WERI-Rb-1 (cell line): ENCODE results near the gene MED6.

Experiments used
- DNase-seq: peaks from one replicate; pipeline ENCODE4 v3.0.0-alpha.2; 2020
- H3K27ac ChIP-seq: fragments of 250-450 bp; sonication (Bioruptor Pico); 2 replicates; pipeline ENCODE4 v1.5.1; 2020; ENCODE audit warnings: mild to moderate bottlenecking, moderate library complexity
- H3K27me3 ChIP-seq: fragments of 250-450 bp; sonication (Bioruptor Pico); 2 replicates; pipeline ENCODE4 v1.5.1; 2021; ENCODE audit warnings: mild to moderate bottlenecking, low read depth, moderate library complexity; ENCODE audit not compliant: insufficient read depth, severe bottlenecking
- H3K36me3 ChIP-seq: fragments of 250-450 bp; sonication (Bioruptor Pico); 2 replicates; pipeline ENCODE4 v1.5.1; 2020; ENCODE audit warnings: mild to moderate bottlenecking, moderate library complexity
- H3K4me3 ChIP-seq: 2 replicates; pipeline ENCODE4 v1.5.1; 2011; ENCODE audit warnings: low read depth, mild to moderate bottlenecking, control low read depth, low read length
- H3K9me3 ChIP-seq: fragments of 250-450 bp; sonication (Bioruptor Pico); 2 replicates; pipeline ENCODE4 v1.5.1; 2021; ENCODE audit warnings: mild to moderate bottlenecking, moderate library complexity; ENCODE audit not compliant: severe bottlenecking
- TF ChIP-seq, protein P1 (sequence below): IDR thresholded peaks from 2 replicates; pipeline ENCODE4 v1.5.1; 2011; ENCODE audit warnings: low read depth, mild to moderate bottlenecking, control low read depth, inconsistent platforms, low read length

Gene MED6

DNA sequence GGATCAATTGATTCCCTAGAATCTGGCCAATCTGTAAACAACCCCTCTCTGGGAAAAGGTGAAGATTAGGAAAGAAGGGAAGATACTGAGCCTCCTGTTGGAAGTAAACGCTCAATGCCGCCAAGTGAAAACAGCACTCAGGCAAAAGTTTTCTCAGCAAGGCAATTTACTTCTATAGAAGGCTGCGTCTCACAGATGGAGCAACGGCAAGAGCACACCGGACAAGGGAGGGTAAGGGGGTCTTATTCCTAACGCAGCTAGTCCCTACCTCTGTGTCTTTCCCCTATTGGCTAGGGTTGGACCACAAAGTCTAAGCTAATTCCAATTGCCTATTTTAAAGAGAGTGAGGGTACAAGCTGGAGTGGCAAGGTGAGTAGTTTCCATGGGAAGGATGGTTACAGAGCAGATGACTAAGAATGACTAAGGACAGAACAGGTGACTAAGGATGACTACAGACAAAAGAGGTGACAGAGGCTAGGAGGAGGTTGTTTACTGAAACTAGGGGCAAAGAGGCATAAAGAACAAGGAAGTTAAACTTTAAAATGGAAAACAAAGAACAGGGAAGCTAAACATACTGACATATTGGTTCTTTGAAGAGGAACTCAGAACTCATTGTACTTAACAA is 35.6 kb upstream of the MED6 start:
- no peaks in the 10 kb centered on the region for H3K27me3 ChIP-seq
- TF ChIP-seq, protein P1, sequence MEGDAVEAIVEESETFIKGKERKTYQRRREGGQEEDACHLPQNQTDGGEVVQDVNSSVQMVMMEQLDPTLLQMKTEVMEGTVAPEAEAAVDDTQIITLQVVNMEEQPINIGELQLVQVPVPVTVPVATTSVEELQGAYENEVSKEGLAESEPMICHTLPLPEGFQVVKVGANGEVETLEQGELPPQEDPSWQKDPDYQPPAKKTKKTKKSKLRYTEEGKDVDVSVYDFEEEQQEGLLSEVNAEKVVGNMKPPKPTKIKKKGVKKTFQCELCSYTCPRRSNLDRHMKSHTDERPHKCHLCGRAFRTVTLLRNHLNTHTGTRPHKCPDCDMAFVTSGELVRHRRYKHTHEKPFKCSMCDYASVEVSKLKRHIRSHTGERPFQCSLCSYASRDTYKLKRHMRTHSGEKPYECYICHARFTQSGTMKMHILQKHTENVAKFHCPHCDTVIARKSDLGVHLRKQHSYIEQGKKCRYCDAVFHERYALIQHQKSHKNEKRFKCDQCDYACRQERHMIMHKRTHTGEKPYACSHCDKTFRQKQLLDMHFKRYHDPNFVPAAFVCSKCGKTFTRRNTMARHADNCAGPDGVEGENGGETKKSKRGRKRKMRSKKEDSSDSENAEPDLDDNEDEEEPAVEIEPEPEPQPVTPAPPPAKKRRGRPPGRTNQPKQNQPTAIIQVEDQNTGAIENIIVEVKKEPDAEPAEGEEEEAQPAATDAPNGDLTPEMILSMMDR, result no peak
- H3K4me3 ChIP-seq, result no peak overlapping the region
- no peaks in the 10 kb centered on the region for H3K36me3 ChIP-seq
- DNase-seq, result no peak
- peaks cover 15% of the 10 kb centered on the region for H3K9me3 ChIP-seq
- H3K27ac ChIP-seq, result no peak overlapping the region

DNA sequence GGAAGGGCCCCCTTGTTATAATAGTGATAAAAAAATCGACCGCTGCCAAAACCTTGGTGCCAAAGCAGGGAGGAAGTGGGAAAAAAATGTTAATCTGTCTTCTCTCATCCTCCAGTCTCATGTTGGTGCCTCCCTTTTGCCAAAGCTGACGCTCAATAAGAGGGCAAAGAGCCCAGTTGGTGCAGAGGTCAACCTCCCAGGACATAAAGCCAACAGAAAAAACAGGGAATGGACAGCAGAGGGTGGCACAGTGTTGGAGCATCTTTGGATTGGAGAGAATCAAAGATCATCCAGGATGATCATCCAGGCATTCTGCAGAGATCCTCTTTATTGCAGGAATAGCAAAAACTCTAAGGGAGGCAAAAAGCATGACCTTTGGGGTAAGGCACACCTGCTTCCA is 31.5 kb upstream of the MED6 start:
- H3K27ac ChIP-seq, result no peak overlapping the region
- H3K4me3 ChIP-seq, result no peak overlapping the region
- no peaks in the 10 kb centered on the region for H3K36me3 ChIP-seq
- TF ChIP-seq, protein P1, result no peak
- no peaks in the 10 kb centered on the region for H3K27me3 ChIP-seq
- peaks cover 18% of the 10 kb centered on the region for H3K9me3 ChIP-seq
- no peak for DNase-seq

DNA sequence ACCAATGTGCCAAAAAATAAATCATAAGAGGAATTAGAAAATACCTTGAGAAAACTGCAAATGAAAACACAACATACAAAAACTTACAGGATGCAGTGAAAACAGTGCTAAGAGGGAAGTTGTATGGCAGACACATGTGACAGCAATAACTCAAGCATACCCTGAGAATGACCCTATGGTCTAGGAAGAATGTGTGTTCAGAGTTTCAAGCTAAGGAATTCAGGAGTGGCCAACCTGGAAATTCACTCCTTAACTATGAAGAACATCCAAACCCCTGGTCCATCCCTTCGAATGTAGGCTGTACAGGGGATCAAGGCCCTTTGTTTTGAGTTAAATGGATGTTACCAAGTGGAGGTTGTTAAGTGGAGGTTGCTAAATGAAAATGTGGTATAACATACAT is 24.5 kb upstream of the MED6 start:
- Histone ChIP-seq H3K36me3 (no peaks in the 10 kb centered on the region), H3K9me3 (peaks cover 14% of the 10 kb centered on the region), H3K27ac (no peak overlapping the region), H3K4me3 (no peak overlapping the region), H3K27me3 (no peaks in the 10 kb centered on the region)
- no peak for DNase-seq
- TF ChIP-seq, protein P1, result no peak

DNA sequence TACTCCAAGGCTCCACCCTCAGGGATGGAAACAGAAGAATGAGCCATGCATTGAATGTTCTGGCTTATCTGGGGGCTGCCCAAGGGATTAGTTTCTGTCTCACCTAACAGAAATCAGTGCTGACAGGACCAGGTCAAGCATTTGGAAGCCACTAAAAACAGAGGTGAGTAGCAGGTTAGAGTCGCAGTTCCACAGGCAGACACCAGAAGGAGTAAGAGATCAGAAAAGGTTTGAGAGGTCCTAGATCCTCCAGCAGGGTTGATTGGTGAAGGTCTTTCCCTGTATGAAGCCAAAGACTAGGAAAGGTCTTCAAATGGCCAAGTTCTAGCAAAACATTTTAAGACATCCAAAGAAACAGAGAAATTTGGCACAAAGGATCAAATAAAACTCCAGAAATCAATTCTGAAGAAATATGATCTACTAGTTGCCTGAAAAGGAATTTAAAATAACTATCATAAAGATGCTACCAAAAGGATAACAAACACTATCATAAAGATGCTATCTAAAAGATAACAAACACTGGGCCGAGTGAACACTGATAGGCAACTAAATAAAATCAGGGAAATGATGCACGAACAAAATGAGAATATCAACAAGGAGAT is 21.8 kb upstream of the MED6 start:
- DNase-seq, result peak; percentile 64
- peaks cover 10% of the 10 kb centered on the region for H3K9me3 ChIP-seq
- H3K36me3 ChIP-seq, result no peaks in the 10 kb centered on the region
- H3K27ac ChIP-seq, result no peak overlapping the region
- TF ChIP-seq, protein P1, result peak; percentile 93
- H3K4me3 ChIP-seq, result no peak overlapping the region
- H3K27me3 ChIP-seq, result no peaks in the 10 kb centered on the region

DNA sequence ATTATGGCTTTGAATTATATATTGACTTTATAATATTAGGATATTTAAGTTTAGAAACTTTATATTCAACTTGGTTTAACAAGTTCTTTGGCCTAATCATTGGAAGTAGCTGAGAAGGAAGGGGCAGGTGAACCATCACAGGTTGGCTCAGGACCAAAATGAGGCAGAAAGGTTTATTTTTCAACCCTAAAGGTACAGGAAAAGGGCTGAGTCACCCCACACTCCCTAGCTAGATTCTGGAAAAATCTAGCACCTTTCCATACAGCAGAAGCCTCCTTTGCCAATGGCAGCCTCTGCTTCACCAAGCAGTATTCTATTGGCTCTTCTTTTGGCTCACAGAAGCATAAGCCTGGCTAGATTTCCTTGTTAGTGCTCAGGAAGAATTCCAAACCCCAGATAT is 19.3 kb upstream of the MED6 start:
- Histone ChIP-seq H3K4me3 (no peak overlapping the region), H3K36me3 (no peaks in the 10 kb centered on the region), H3K9me3 (no peaks in the 10 kb centered on the region), H3K27me3 (no peaks in the 10 kb centered on the region), H3K27ac (no peak overlapping the region)
- TF ChIP-seq, protein P1, result no peak
- no peak for DNase-seq

DNA sequence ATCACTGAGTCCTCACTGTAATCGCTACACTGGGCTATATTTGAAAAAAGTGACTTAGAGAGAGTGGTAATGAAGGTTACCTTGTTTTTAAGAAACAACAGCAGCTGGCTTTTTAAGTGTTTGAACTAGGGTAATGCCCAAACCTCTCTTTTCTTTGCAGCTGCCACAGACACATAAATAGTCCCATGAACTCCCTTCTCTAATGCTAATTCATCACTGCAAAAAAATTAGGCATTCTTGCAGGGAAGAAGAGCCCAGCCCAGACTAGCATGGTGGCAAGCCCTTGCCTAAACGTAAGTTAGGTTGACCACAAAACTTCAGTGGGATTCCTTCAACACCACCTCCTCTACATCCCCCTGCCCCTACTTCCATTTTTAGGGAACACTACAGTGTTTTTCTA is 17.9 kb upstream of the MED6 start:
- TF ChIP-seq, protein P1, result no peak
- Histone ChIP-seq H3K9me3 (no peaks in the 10 kb centered on the region), H3K27me3 (no peaks in the 10 kb centered on the region), H3K36me3 (no peaks in the 10 kb centered on the region), H3K4me3 (no peak overlapping the region), H3K27ac (no peak overlapping the region)
- DNase-seq, result no peak
